DOHH2 (cell line): Measurements from ENCODE around the gene RPS10.

Source experiments
- H3F3A ChIP-seq: fragments of 200-600 bp; sonication (generic), shearing (Covaris generic); 2 replicates; pipeline ENCODE4 v1.6.0; 2016; ENCODE audit warnings: antibody characterized with exemption, mild to moderate bottlenecking; ENCODE audit not compliant: control insufficient read depth, insufficient read depth
- H3K27ac ChIP-seq: fragments of 200-600 bp; sonication (generic); 2 replicates; pipeline ENCODE4 v1.5.1; 2014; ENCODE audit warnings: low read depth, mild to moderate bottlenecking, low read length, moderate library complexity
- H3K27me3 ChIP-seq: fragments of 200-600 bp; sonication (generic); 2 replicates; pipeline ENCODE4 v1.6.1; 2014; ENCODE audit warnings: mild to moderate bottlenecking, low read length, mixed read lengths; ENCODE audit not compliant: control insufficient read depth
- H3K36me3 ChIP-seq: fragments of 200-600 bp; sonication (generic); 2 replicates; pipeline ENCODE4 v1.6.1; 2014; ENCODE audit warnings: mild to moderate bottlenecking, low read length, moderate library complexity, mixed read lengths; ENCODE audit not compliant: control insufficient read depth
- H3K4me1 ChIP-seq: fragments of 200-600 bp; sonication (generic); 2 replicates; pipeline ENCODE4 v1.6.1; 2014; ENCODE audit warnings: mild to moderate bottlenecking, low read length, mixed read lengths; ENCODE audit not compliant: control insufficient read depth
- H3K4me2 ChIP-seq: fragments of 200-600 bp; sonication (generic); 2 replicates; pipeline ENCODE4 v1.6.0; 2014; ENCODE audit warnings: mild to moderate bottlenecking, low read length, moderate library complexity
- H3K4me3 ChIP-seq: fragments of 200-600 bp; sonication (generic); 2 replicates; pipeline ENCODE4 v1.5.1; 2014; ENCODE audit warnings: mild to moderate bottlenecking, low read length, mixed read lengths
- H3K79me2 ChIP-seq: fragments of 200-600 bp; sonication (generic); 2 replicates; pipeline ENCODE4 v1.6.1; 2014; ENCODE audit warnings: mild to moderate bottlenecking, low read length, mixed read lengths; ENCODE audit not compliant: control insufficient read depth
- H3K9me2 ChIP-seq: fragments of 200-600 bp; sonication (generic); replicated peaks from 2 replicates; pipeline ENCODE4 v1.6.1; 2014; ENCODE audit warnings: mild to moderate bottlenecking, low read length, mixed read lengths; ENCODE audit not compliant: control insufficient read depth
- H3K9me3 ChIP-seq: fragments of 200-600 bp; sonication (generic); 2 replicates; pipeline ENCODE4 v1.6.1; 2014; ENCODE audit warnings: antibody characterized with exemption, low read length, mixed read lengths; ENCODE audit not compliant: control insufficient read depth, insufficient read depth
- H4K20me1 ChIP-seq: fragments of 200-600 bp; sonication (generic); 2 replicates; pipeline ENCODE4 v1.6.0; 2014; ENCODE audit warnings: low read depth, mild to moderate bottlenecking, antibody characterized with exemption, low read length, moderate library complexity; ENCODE audit not compliant: control insufficient read depth, insufficient read depth
- CTCF ChIP-seq: fragments of 200-600 bp; sonication (generic); IDR thresholded peaks from one replicate; pipeline ENCODE4 v1.5.1; 2014; ENCODE audit warnings: antibody characterized with exemption, mild to moderate bottlenecking, low read depth, low read length; ENCODE audit not compliant: poor library complexity, severe bottlenecking
- EZH2phosphoT487 ChIP-seq: fragments of 200-600 bp; sonication (generic); IDR thresholded peaks from 2 replicates; pipeline ENCODE4 v1.6.1; 2017; ENCODE audit warnings: borderline replicate concordance, mild to moderate bottlenecking, antibody characterized with exemption, low read length, moderate library complexity, mixed read lengths

The RPS10 gene

GRCh38 chr6:34383161-34383631 is 42.7 kb downstream of the RPS10 start:
- Histone ChIP-seq H3K27me3 (no peaks in the 10 kb centered on the region), H3K4me2 (peak overlapping the region; percentile 7; the same call in 1 of the 2 replicates), H3K9me2 (no peaks in the 10 kb centered on the region), H3F3A (no peaks in the 10 kb centered on the region; the same call in 1 of the 2 replicates), H3K9me3 (no peaks in the 10 kb centered on the region), H3K4me1 (peaks cover 17% of the 10 kb centered on the region), H3K36me3 (peaks cover 11% of the 10 kb centered on the region; the same call in 1 of the 2 replicates), H3K4me3 (no peak overlapping the region), H3K27ac (no peak overlapping the region), H4K20me1 (peaks cover 8% of the 10 kb centered on the region), H3K79me2 (peaks cover 96% of the 10 kb centered on the region)
- TF ChIP-seq EZH2phosphoT487 (no peak), CTCF (no peak)

GRCh38 chr6:34381081-34381480 is 44.8 kb downstream of the RPS10 start:
- Histone ChIP-seq H3K9me2 (no peaks in the 10 kb centered on the region), H3K4me1 (peaks cover 17% of the 10 kb centered on the region), H3K27me3 (no peaks in the 10 kb centered on the region), H3K4me2 (no peak overlapping the region), H3K36me3 (peaks cover 11% of the 10 kb centered on the region; the same call in 1 of the 2 replicates), H3K79me2 (peaks cover 97% of the 10 kb centered on the region), H3F3A (no peaks in the 10 kb centered on the region; the same call in 1 of the 2 replicates), H3K27ac (no peak overlapping the region), H3K9me3 (no peaks in the 10 kb centered on the region), H4K20me1 (peaks cover 16% of the 10 kb centered on the region), H3K4me3 (no peak overlapping the region)
- TF ChIP-seq EZH2phosphoT487 (no peak), CTCF (no peak)

GRCh38 chr6:34378470-34378869 is 47.4 kb downstream of the RPS10 start:
- 0 out of 2 replicates have a peak, but pooled peaks cover 3% of the 10 kb centered on the region for H3K36me3 ChIP-seq

More at GRCh38 chr6:34378470-34378869, 47.4 kb downstream of the RPS10 start:
- H3K9me2 ChIP-seq, result no peaks in the 10 kb centered on the region
- H3F3A ChIP-seq, result peaks cover 4% of the 10 kb centered on the region; the same call in 1 of the 2 replicates
- no peak overlapping the region for H3K27ac ChIP-seq
- peaks cover 11% of the 10 kb centered on the region for H3K4me1 ChIP-seq
- no peaks in the 10 kb centered on the region for H3K27me3 ChIP-seq
- peaks cover 95% of the 10 kb centered on the region for H3K79me2 ChIP-seq
- H3K9me3 ChIP-seq, result no peaks in the 10 kb centered on the region
- H3K4me2 ChIP-seq, result no peak overlapping the region
- TF ChIP-seq CTCF, result no peak
- no peak for TF ChIP-seq EZH2phosphoT487
- H3K4me3 ChIP-seq, result no peak overlapping the region
- peaks cover 11% of the 10 kb centered on the region; the same call in 1 of the 2 replicates for H4K20me1 ChIP-seq
